Dedifferentiated amniotic fluid mesenchymal stem cell (primary cell): ENCODE results near the gene LRP1-AS.
"Not testable (repeated sequence)": the region's sequence is repeated elsewhere in the genome, so short reads cannot be mapped to it uniquely, and the experiment has no call there.

Experiments
- DNase-seq: peaks from one replicate; pipeline ENCODE4 v3.0.0-alpha.2; 2016; ENCODE audit errors: extremely low spot score

Gene LRP1-AS

DNA sequence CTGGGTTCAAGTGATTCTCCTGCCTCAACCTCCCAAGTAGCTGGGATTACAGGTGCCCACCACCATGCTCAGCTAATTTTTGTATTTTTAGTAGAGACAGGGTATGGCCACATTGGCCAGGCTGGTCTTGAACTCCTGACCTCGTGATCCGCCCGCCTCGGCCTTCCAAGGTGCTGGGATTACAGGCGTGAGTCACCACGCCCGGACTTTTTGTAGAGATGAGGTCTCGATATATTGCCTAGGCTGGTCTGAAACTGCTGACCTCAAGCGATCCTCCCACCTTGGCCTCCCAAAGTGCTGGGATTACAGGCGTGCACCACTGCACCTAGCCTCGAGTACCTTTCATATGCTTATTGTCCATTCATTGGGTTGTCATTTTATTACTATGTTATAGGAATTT is 26.7 kb downstream of the LRP1-AS start:
- DNase-seq = not testable (repeated sequence)

DNA sequence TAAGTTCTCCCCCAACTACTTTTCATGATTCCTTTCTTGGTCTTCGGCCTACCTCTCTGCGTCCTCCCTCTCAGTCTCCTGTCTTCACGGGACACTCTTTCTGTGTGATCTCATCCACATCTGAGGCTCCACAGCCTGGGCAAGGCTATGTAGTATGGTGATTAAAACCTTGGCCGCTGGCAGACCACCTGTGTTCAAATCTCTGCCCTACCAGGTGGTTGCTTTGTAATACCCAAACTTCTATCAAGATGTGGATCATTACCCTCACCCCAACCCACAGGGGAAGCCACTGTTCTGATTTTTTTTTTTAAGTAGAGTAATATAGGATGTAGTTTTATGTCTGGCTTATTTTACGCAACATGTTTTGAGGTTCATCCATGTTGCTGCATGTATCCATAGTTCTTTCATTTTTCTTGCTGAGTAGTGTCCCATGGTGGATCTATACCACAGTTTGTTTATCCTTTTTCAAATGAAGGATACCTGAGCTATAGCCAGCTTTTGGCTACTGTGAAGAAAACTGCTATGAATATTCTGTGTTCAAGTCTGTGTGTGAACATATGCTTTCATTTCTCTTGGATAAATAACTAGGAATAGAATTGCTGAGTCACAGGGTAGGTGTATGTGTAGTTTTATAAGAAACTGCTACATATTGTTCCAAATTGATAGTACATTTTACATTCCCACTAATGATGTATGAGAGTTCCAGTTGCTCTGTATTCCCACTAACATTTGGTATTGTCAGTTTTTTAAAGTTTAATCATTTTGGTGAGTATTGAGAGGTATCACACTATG is 27.9 kb downstream of the LRP1-AS start:
- DNase-seq = no peak

DNA sequence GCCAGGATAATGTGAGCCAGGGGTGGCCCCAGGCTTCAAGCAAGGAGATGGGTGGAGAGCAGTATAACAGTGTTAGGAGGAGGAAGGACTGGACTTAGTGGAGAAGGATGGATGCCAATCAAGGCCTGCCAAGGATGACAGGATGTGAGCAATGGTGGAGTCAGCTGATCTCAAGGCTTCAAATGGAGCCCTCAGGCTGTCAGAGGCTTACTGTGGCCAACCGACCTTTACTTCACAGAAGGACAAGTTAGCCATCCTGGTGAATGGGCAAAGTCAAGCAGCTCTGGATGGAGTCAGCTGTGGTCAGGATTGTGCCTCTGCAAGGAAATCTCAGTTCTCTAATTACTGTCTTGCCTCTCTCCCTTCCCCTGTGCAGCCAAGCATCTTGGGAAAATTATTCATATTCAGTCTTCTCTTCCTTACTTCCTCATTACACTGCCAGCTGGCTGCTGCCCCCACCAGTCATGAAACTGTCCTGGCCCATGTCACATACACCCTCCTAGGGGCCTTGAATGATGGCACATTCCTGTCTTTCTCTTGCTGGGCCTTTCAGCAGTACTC is 28.6 kb downstream of the LRP1-AS start:
- no peak for DNase-seq

DNA sequence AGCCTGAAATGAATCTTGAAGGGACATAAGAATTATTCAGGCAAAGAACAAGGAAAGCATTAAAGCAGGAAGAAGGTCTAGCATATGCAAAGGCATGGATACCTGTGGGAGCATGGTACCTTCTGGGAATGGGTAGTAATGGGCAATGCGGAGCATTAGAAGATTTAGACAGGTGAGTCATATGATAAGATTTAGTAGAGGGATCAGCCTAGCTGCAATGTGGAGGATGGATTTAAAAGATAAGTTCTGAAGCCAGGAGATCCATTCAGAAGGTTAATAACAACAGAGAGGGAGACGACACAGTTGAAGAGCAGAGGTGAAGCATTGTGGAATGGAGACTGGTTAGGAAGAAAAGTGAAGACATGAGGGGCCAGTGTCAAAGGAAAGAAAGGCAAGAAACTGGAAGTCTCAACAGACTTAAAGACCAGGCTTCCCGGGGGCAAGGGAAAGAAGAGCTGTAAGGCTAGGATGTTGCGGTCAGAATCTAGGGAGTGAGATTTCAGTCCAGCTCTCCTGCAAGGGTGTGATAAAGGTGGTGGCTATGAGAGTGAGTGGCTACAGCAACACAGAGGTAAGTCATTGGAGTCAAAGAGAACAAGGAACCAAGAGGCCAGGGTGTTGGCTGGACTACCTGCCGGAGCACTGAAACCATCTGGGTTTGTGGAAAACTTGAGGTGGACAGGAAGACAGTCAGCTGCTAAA is 30.7 kb downstream of the LRP1-AS start:
- DNase-seq = no peak

DNA sequence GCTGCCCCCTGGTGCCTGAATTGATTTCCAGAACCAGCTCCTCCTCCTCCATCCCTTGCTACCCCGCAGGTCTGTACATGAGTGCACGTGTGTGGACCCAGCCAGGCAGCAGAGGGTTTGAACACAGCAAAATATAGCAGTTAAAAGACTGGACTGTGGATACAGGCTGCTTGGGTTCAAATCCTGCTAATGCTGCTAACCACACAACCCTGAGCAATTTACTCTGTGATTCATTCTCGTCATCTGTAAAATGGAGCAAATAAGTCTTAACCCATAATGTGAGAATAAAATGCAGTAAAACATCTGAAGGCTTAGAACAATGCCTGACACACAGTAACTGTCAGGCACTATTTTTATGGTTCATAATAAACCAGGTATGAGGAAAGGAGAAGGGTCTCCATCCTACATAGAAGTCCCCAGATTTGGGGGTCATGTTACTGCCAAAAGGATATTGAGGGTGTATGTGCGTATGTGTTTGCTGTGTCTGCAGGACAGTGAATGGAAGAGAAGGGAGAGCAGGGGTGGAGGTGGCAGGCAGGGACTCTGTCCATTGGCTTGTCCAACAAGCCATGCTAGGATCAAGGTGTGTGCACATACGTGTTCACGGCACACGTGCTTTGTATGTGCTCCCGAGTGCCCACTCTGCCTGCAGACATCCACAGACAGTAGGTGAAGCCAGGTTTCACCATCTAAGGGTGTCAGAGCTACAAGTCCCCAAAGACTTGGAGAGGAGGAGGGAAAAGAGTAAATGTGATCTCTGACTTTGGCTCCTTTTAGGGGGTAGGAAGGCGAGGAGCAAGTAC is 34.7 kb downstream of the LRP1-AS start:
- no peak for DNase-seq

DNA sequence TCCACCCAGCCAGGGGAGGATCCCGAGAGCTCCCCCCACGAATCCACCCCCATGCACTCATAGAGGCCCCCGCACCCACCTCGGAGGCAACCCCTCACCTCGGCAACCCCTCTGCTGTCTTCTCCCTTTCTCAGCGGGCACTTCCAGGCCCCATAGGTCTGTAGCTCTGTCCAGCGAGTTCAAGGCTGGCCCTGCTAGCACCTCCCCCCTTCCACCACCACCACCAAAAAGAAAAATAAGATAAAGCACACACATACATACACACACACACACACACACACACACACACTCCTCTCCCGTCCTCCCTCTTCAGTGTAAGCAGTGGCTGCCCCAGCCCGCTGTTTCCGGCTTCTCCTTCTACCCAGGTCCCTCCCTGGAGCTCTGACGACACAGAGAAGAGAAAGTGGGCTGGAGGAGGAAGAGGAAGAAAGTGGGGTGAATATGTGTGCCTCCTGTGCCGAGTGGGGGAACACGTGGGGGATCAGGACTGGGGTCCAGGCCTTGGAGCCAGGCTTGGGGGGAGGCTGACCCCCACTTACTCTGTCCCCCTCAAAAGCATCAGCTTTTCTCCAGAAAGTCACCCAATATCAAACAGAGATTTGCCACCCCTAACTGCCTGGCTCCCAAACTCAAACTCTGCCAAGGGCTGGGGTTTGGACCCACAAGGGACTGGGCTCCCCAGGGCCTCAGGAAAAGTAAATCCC is 36.2 kb downstream of the LRP1-AS start, which contains the start of gene STAT6:
Gene STAT6 (minus strand): TSS at position 332 of the 704 bp plus-strand sequence. CDS start 3,084 bp downstream, outside the sequence.
- DNase-seq = peak; percentile 83

DNA sequence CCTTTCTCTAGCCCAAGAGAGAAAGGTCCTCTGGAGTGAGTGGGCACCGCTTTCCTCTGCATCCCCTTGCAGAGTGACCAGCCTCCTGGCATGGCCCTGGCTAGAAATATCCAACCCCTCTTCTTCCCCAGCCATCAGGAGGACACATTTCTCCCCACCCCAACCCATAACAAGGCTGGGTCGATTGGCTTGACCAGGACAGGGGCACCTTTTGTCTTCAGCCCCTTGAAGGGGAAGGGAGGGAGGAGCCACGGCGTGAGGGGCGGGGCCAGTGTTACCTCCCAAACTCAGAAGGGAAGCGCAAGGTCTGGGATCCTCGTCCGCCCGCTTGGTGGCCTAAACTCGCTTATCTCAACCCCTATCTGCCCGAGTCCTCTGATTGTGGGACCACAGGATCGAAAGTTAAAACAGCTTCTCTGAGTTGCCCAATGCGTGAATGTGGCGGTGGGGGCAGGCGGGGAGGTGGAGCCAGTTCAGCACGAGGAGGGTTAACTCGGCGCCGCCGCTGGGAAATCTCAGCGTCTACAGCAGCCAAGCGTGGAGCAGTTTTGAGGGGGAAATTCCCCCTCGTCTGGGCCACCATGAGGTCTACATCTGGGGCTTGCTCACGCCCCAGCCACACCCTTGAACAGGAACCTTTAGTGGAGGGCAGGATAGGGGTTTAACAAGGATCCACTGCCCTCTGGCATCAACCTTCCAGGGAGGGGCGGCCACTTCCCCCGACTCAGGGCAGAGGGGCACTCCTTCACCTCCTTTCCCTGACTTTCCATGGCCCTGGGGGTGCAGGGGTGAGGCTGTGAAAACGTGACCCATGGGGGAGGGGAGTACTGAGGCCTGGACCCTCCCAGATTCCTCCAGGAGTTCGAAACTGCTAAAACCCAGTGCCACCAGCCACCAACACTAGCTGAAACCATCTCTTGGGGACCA is 37.1 kb downstream of the LRP1-AS start:
- no peak for DNase-seq

DNA sequence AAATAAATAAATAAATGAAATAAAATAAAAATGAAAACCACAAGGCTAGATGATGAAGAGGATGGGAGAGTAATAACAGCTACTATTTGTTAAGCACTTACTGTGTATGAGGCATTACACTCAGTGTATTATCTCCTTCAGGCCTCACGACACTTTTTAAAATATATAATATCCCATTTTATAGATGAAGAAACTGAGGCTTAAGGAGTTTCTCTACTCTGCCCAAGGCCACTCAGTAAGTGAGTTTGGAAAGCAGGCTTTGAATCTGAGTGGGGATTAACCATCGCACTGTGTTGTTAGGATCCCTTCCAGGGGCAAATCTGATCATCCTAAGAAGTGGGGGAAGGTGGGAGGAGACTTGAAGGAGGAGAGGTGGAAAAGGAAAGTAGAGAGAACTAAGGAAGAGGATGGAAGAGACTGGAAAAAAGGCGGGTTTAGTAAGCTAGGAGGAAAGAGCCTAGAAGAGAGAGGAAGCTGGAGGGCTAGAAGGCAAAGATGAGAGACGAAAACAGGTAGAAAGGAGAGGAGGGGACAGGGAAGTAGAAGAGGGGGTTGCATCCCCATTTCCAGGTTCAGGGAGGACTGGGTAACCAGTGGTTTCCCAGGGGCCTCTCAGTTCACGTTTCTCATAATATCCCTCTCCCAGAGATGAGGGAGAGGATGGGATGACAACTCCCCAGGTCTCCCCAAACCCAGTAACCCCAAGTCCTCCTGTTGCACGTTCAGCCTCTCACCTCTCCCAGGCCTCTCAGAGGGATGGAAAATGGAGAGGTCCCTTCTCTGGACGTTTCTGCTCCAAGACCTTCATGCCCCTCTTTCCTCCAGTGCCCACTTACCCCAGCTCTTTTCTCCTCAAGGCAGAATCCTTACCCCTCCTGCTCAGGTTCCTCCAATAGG is 38.0 kb downstream of the LRP1-AS start:
- no peak for DNase-seq

DNA sequence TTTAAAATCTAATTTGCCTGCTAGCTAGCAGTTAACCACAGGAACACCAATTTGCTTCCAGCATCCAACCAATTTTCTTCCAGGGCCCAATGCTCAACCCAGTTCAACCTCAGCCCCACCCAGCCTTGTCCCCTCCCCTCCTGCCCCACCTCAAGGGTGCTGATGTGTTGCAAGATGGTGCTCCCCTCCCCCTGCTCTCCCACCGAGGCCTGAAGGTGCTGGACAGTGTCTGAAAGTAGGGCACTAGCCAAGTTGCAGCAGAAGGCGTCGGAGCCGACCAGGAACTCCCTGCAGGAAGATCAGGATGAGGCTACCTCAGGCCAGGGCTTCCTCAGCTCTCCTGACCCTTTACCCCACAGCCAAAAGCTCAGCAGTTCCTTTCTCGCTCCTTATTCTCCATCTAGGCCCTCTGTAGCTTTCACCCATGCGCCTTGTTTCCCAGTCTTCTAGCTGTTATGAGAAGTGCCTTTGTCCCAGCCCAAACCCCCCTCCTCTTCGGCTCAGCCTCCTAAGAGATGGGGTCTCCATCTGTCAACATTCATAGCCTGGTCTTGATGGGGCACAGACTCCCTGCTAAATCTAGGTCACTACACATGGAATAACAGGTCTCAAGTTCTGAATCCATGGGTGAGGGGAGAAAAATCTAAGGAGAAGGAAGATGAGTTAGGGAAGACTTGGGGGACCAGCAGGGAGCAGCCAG is 39.8 kb downstream of the LRP1-AS start:
- DNase-seq = no peak

DNA sequence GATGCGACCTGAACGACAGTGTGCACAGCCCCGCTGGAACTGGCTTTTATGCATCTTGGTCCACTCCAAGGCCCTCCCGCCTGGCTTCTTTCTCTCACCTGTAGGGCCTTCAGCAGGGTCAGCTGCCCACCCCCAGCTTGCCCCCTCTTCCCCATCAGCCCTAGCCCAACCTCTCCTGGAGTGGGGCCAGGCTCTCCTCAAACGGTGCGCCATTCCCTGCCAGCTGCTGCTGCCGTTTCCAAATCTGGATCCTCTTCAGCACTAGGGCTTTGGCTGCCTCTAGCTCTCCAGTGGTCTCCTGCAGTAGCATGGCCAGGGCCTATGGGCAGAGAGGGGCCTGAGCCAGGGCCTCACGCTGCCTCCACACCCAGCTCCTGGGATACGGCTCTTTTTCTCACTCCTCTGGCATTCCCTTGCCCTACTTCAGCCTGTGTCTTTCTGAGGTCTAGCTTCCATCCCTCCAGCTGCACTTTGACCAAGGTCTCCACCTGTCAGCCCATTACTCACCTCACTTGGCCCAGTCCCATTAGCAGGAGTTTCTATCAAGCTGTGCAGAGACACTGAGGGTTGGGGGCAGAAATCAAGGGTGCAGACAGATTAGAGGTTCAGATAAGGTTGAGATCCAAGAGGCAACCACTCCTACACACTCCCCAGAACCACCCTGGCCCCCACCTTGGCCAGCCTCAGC is 41.3 kb downstream of the LRP1-AS start:
- no peak for DNase-seq

DNA sequence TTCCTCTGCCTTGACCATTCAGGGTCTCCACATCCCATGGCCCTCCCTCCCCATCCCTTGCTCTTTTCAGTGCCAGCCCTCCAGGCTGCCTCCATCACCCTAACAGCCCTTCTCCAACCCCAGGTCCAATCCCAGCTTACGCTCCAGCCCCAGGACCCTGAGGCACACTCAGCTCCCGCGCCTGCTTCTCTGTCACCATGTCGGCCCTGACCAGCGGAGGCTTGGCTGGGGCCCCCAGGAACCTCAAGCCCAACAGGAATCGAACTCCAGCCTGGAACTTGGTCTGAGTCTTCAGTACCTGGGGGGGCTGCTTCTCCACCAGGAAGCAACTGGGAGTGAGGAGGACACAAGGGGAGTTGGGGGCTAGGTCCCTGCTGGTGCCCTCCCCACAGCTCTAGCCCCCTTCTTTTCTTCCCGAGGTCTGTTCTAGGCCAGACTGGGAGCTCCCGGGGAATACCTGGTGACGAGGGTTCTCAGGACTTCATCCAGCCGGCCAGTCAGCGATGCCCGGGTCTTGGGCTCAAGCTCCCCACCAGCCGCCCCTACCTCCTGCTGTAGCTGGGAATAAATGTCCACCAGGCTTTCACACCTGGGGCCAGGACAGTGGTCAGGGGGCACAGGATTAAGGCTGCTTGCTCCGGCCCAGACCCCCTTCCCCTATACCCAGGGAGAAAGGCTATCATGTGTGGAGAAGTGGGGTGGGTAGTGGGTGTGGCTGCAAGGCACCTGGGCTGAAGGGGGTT is 42.2 kb downstream of the LRP1-AS start:
- no peak for DNase-seq

DNA sequence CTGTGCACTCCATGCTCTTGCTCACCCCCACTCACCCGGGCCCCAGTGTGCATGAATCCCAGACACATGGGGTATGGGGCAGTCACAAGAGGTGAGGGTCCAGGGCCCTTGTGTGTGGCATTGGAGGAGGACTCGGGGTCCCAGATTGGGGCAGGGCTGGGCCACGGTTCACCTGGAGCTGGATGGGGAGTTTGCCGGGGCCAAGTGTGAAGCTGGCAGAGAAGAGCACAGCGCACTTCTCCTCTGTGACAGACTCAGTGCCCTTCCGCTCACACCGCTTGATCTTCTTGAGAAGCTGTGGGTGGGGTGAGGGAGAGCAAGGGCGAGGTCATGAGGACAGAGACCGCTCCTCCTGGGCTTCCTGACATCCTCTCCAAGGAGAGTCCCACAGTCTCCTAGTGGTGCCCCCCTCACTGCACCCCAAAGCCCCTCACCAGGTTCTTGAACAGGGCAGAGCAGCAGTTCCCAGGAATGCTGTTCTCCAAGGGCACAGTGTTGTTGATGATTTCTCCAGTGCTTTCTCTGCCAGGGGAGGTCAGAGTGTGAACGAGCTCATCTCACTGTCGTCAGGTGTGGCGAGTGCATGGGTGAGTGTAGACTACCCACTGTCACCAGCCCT is 43.0 kb downstream of the LRP1-AS start:
- DNase-seq = no peak

DNA sequence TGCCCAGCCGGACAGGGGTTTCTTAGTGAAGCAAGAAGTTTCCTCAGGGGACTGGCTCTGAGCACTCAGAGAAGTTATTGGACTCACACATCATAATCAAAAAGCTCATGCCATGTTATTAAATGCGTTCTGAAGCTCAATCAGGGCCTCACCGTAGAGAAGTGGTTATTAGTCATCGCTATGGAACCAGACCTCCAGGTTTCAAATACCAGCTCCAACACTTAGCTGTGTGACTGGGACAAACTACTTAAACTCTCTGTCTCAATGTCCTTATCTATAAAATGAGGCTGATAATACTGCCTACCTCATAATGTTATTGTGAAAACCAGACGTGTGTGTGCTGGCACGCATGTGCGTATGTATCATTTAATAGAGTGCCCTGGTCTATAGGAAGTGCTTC is 43.6 kb downstream of the LRP1-AS start:
- DNase-seq = no peak

DNA sequence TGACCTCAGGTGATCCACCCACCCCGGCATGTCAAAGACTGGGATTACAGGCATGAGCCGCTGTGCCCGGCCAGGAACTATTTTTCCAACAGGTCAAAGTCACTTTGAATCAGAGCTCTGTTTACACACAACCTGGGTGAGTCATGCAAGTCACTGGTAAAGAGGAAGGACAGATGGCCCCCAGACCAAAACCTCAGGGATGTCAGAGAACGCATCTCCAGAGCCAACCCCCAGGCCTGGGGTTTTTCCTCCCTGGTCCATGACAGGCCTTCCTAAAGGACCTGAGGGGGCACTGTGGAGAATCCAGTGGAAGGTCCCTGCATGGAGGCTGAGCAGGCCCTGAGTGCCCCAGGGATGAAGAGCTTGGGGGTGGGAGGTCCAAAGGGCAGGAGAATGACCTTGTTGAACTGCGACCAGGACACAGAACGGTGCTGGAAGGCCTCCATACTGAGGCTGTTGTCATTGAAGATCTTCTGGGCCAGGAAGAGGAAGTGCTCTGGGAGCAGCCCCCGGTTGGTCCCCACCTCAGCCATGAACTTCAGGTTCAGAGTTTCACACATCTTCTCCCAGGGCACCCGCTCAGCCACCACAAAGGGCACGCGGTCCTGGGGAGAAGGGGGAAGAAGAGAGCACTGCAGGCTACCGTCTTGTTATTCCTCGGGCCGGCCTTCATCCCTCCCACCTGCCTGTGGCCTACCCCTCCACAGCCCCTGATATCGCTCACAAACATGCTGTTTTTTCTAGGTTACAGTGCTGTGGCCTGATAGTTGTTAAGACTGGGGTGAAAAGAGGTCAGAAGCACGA is 45.3 kb downstream of the LRP1-AS start:
- no peak for DNase-seq

DNA sequence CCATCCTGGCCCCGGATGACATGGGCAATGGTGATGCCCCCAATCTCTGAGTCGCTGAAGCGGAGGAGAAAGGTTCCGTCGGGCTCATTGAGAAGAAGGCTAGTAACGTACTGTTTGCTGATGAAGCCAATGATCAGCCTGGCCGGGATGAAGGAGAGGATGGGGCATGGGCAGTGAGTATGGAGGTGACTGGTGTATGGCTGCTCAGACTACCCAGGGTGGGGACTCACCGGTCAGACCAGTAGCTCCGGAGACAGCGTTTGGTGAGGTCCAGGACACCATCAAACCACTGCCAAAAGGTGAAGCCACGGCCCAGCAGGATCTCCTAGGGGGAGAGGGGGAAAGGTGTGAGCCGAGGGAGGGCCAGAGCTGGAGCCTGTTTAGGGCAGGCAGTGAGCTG is 47.7 kb downstream of the LRP1-AS start:
- DNase-seq = no peak
